ENCODE results near the gene LIMS2.

The LIMS2 gene

DNA sequence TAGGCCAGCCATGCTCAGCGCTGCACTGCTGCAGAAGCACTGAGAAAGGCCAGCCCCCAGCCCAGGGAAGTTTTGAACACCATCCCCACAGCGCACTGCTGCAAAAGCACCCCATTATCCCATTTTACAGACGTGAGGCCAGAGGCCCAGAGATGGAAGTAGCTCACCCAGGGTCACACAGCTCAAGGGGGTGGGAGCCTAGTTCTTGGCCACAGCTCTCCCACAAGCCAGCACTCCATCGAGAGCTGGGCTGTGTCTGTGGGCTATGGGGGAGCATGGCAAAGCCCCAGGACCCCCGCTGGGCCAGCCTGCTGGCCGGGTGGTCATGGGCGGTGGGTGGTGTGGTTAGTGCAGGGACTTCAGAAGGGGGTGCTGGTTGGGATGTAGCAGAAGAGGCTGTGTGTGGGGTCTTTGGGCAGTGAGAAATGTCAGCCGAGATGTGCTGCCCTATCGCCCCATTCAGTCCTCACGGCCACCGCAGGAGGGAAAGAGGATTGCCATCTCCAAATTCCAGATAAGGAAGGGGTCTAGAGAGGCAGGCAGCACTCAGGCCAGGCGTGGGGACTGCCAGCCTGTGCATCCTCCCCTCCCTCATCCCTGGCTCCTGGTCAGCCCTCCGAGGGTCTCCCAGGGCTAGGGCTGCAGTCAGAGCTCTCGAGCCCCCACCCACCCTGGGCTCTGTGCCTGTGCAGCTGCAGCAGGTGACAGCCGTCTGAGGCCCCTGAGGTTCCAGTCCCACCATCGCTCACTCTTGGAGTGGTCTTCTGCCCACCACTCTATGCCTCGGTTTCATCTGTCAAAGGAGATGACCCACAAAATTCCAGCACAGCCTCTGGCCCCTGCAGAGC lies 46.3 kb downstream of the LIMS2 start:
- ATAC-seq, result no peak
- no peak for TF ChIP-seq ZFP30 (CRISPR knock-in tag; IDR thresholded peaks at IDR 0.05)
- TF ChIP-seq, protein P1, sequence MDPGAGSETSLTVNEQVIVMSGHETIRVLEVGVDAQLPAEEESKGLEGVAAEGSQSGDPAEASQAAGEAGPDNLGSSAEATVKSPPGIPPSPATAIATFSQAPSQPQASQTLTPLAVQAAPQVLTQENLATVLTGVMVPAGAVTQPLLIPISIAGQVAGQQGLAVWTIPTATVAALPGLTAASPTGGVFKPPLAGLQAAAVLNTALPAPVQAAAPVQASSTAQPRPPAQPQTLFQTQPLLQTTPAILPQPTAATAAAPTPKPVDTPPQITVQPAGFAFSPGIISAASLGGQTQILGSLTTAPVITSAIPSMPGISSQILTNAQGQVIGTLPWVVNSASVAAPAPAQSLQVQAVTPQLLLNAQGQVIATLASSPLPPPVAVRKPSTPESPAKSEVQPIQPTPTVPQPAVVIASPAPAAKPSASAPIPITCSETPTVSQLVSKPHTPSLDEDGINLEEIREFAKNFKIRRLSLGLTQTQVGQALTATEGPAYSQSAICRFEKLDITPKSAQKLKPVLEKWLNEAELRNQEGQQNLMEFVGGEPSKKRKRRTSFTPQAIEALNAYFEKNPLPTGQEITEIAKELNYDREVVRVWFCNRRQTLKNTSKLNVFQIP (CRISPR knock-in tag; IDR thresholded peaks at IDR 0.05; ENCODE audit: borderline replicate concordance, low read depth), result no peak
- TF ChIP-seq, protein P2, sequence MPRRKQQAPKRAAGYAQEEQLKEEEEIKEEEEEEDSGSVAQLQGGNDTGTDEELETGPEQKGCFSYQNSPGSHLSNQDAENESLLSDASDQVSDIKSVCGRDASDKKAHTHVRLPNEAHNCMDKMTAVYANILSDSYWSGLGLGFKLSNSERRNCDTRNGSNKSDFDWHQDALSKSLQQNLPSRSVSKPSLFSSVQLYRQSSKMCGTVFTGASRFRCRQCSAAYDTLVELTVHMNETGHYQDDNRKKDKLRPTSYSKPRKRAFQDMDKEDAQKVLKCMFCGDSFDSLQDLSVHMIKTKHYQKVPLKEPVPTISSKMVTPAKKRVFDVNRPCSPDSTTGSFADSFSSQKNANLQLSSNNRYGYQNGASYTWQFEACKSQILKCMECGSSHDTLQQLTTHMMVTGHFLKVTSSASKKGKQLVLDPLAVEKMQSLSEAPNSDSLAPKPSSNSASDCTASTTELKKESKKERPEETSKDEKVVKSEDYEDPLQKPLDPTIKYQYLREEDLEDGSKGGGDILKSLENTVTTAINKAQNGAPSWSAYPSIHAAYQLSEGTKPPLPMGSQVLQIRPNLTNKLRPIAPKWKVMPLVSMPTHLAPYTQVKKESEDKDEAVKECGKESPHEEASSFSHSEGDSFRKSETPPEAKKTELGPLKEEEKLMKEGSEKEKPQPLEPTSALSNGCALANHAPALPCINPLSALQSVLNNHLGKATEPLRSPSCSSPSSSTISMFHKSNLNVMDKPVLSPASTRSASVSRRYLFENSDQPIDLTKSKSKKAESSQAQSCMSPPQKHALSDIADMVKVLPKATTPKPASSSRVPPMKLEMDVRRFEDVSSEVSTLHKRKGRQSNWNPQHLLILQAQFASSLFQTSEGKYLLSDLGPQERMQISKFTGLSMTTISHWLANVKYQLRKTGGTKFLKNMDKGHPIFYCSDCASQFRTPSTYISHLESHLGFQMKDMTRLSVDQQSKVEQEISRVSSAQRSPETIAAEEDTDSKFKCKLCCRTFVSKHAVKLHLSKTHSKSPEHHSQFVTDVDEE (CRISPR knock-in tag; IDR thresholded peaks at IDR 0.05), result no peak
- TF ChIP-seq BACH2 (CRISPR knock-in tag; IDR thresholded peaks at IDR 0.05; ENCODE audit: borderline replicate concordance), result no peak
- no peak for TF ChIP-seq OSR1 (CRISPR knock-in tag; IDR thresholded peaks at IDR 0.05)
- no peak for TF ChIP-seq CSDC2 (CRISPR knock-in tag; IDR thresholded peaks at IDR 0.05)
- TF ChIP-seq, protein P3, sequence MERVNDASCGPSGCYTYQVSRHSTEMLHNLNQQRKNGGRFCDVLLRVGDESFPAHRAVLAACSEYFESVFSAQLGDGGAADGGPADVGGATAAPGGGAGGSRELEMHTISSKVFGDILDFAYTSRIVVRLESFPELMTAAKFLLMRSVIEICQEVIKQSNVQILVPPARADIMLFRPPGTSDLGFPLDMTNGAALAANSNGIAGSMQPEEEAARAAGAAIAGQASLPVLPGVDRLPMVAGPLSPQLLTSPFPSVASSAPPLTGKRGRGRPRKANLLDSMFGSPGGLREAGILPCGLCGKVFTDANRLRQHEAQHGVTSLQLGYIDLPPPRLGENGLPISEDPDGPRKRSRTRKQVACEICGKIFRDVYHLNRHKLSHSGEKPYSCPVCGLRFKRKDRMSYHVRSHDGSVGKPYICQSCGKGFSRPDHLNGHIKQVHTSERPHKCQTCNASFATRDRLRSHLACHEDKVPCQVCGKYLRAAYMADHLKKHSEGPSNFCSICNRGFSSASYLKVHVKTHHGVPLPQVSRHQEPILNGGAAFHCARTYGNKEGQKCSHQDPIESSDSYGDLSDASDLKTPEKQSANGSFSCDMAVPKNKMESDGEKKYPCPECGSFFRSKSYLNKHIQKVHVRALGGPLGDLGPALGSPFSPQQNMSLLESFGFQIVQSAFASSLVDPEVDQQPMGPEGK (CRISPR knock-in tag; IDR thresholded peaks at IDR 0.05; ENCODE audit: borderline replicate concordance), result no peak
- no peak for TF ChIP-seq GLIS3 (CRISPR knock-in tag; IDR thresholded peaks at IDR 0.05)

DNA sequence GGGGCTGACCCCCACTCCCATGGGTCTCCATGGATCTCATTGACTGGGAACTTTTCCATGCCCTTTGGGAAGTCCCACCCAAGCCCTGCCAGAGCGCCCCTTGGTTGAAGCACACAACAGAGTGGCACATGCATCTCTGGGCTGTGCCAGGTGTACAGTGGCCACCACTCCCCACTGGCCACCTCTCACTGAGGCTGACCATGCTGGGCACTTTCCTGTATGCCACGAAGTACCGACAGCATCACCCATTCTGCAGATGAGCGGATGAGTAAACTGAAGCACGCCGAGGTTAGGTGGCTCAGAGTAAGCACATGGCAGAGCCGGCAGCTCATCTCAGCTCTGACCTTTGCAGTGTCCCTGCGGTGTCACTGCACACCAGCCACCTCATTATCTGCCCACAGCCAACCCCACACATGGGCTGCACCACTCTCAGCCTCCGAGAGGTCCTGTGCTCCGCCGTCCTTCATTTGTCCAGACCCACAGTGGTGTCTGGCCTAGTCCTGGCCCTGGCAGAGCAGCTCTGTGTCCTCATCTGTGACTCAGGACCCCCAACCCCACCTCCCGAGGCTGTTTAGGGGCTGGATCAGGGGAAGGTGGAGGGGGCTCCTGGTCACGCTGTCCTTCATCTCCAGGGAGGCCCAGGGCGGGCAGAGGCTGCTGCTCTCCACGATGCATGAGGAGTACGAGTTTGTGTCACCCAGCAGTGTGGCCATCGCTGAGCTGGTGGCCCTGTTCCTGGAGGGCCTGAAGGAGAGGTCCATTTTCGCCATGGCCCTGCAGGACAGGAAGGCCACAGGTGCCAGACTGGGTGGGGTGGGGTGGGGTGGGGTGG lies 47.4 kb downstream of the LIMS2 start:
- no peak for ATAC-seq
- TF ChIP-seq ZNF70 (CRISPR knock-in tag; IDR thresholded peaks at IDR 0.05) (no peak), PPARA (CRISPR knock-in tag; IDR thresholded peaks at IDR 0.05; ENCODE audit: borderline replicate concordance) (no peak), BACH2 (CRISPR knock-in tag; IDR thresholded peaks at IDR 0.05; ENCODE audit: borderline replicate concordance) (no peak), SNAI2 (CRISPR knock-in tag; IDR thresholded peaks at IDR 0.05) (no peak)
- TF ChIP-seq, protein P1 (CRISPR knock-in tag; IDR thresholded peaks at IDR 0.05; ENCODE audit: borderline replicate concordance, low read depth), result no peak

DNA sequence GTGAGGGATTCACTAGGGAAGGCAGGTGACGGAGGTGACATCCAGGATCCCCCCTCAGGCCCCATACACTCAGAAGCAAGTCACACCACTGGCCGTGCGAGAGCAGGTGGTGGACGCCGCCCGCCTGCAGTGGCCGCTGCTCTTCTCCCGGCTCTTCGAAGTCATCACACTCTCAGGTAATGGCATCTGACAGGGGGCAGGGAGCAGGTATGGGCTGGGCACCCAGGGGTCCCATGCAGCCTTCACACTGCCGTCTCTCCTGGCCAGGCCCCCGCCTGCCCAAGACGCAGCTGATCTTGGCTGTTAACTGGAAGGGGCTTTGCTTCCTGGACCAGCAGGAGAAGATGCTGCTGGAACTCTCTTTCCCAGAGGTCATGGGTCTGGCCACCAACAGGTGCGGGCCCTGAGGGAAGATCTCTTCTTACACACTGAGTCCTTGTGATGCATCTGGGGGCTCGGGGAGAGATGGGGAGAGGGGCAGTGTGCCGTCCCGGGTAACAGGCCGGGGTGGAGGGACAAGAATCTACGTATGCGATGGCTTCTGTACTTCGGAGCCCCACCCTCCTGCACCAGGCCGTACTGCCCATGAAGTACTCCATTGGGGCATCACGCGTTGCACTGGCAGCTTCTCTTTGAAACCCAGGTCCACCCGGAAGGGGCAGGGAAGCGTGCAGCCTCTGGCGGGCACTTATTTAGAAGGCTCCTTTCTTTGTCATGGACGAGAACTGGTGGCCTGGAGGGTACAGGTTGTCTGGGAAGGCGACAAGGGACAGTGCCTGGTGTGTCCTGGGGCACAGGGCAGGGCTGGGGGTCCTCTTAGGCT lies 48.2 kb downstream of the LIMS2 start:
- TF ChIP-seq CSDC2 (CRISPR knock-in tag; IDR thresholded peaks at IDR 0.05), result no peak
- TF ChIP-seq, protein P4, sequence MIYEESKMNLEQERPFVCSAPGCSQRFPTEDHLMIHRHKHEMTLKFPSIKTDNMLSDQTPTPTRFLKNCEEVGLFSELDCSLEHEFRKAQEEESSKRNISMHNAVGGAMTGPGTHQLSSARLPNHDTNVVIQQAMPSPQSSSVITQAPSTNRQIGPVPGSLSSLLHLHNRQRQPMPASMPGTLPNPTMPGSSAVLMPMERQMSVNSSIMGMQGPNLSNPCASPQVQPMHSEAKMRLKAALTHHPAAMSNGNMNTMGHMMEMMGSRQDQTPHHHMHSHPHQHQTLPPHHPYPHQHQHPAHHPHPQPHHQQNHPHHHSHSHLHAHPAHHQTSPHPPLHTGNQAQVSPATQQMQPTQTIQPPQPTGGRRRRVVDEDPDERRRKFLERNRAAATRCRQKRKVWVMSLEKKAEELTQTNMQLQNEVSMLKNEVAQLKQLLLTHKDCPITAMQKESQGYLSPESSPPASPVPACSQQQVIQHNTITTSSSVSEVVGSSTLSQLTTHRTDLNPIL (CRISPR knock-in tag; IDR thresholded peaks at IDR 0.05; ENCODE audit: low read depth), result no peak
- TF ChIP-seq ZNF8 (CRISPR knock-in tag; IDR thresholded peaks at IDR 0.05), result no peak
- no peak for TF ChIP-seq GLIS3 (CRISPR knock-in tag; IDR thresholded peaks at IDR 0.05)
- TF ChIP-seq ARNTL (CRISPR knock-in tag; IDR thresholded peaks at IDR 0.05; ENCODE audit: borderline replicate concordance, low read depth), result no peak
- TF ChIP-seq ZFP3 (CRISPR knock-in tag; IDR thresholded peaks at IDR 0.05), result no peak
- no peak for TF ChIP-seq TCF4 (CRISPR knock-in tag; IDR thresholded peaks at IDR 0.05; ENCODE audit: borderline replicate concordance)
- TF ChIP-seq SNAI2 (CRISPR knock-in tag; IDR thresholded peaks at IDR 0.05), result no peak
- TF ChIP-seq ZFP30 (CRISPR knock-in tag; IDR thresholded peaks at IDR 0.05), result no peak
- no peak for TF ChIP-seq RARB (CRISPR knock-in tag; IDR thresholded peaks at IDR 0.05)
- TF ChIP-seq ZC3H10 (CRISPR knock-in tag; IDR thresholded peaks at IDR 0.05), result no peak
- TF ChIP-seq, protein P3 (CRISPR knock-in tag; IDR thresholded peaks at IDR 0.05; ENCODE audit: borderline replicate concordance), result no peak
- no peak for TF ChIP-seq TOX (CRISPR knock-in tag; IDR thresholded peaks at IDR 0.05; ENCODE audit: borderline replicate concordance)
- TF ChIP-seq, protein P5, sequence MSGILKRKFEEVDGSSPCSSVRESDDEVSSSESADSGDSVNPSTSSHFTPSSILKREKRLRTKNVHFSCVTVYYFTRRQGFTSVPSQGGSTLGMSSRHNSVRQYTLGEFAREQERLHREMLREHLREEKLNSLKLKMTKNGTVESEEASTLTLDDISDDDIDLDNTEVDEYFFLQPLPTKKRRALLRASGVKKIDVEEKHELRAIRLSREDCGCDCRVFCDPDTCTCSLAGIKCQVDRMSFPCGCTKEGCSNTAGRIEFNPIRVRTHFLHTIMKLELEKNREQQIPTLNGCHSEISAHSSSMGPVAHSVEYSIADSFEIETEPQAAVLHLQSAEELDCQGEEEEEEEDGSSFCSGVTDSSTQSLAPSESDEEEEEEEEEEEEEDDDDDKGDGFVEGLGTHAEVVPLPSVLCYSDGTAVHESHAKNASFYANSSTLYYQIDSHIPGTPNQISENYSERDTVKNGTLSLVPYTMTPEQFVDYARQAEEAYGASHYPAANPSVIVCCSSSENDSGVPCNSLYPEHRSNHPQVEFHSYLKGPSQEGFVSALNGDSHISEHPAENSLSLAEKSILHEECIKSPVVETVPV (CRISPR knock-in tag; IDR thresholded peaks at IDR 0.05), result no peak
- TF ChIP-seq ZNF565 (CRISPR knock-in tag; conservative IDR thresholded peaks at IDR 0.05; ENCODE audit: low read depth), result no peak
- no peak for ATAC-seq
